OCI-LY1 (cell line): Measurements from ENCODE around the gene JUND.
A peak's percentile ranks its signal among the peaks of the same experiment; 100 is the strongest.

Source experiments
- H2AFZ ChIP-seq: fragments of 200-600 bp; sonication (generic), shearing (Covaris generic); 2 replicates; pipeline ENCODE4 v1.6.0; 2014; ENCODE audit warnings: antibody characterized with exemption, mild to moderate bottlenecking, low read length
- H3F3A ChIP-seq: fragments of 200-600 bp; sonication (generic), shearing (Covaris generic); 2 replicates; pipeline ENCODE4 v1.6.0; 2014; ENCODE audit warnings: mild to moderate bottlenecking, antibody characterized with exemption, low read length, moderate library complexity; ENCODE audit not compliant: insufficient read depth
- H3K27ac ChIP-seq: fragments of 200-600 bp; sonication (generic); 2 replicates; pipeline ENCODE4 v1.5.1; 2014; ENCODE audit warnings: low read length, mixed run types, mild to moderate bottlenecking, low read depth; ENCODE audit not compliant: poor library complexity, severe bottlenecking
- H3K27me3 ChIP-seq: fragments of 200-600 bp; sonication (generic); 2 replicates; pipeline ENCODE4 v1.6.0; 2014; ENCODE audit warnings: antibody characterized with exemption, mild to moderate bottlenecking, low read length, moderate library complexity; ENCODE audit not compliant: insufficient read depth
- H3K36me3 ChIP-seq: fragments of 200-600 bp; sonication (generic); 2 replicates; pipeline ENCODE4 v1.6.1; 2014; ENCODE audit warnings: mild to moderate bottlenecking, antibody characterized with exemption, low read length, moderate library complexity, mixed read lengths; ENCODE audit not compliant: insufficient read depth
- H3K4me1 ChIP-seq: fragments of 200-600 bp; sonication (generic); 2 replicates; pipeline ENCODE4 v1.5.1; 2014; ENCODE audit warnings: mild to moderate bottlenecking, low read length, moderate library complexity; ENCODE audit not compliant: insufficient read depth, severe bottlenecking
- H3K4me2 ChIP-seq: fragments of 200-600 bp; sonication (generic), shearing (Covaris generic); 2 replicates; pipeline ENCODE4 v1.6.1; 2014; ENCODE audit warnings: low read length
- H3K4me3 ChIP-seq: fragments of 200-600 bp; sonication (generic); 2 replicates; pipeline ENCODE4 v1.5.1; 2014; ENCODE audit warnings: low read length, low read depth, mild to moderate bottlenecking, mixed read lengths; ENCODE audit not compliant: poor library complexity, severe bottlenecking
- H3K79me2 ChIP-seq: fragments of 200-600 bp; shearing (Covaris generic); 2 replicates; pipeline ENCODE4 v1.6.1; 2016; ENCODE audit warnings: mixed run types, low read length, mixed read lengths; ENCODE audit not compliant: insufficient read depth
- H3K9ac ChIP-seq: fragments of 200-600 bp; sonication (generic), shearing (Covaris generic); 2 replicates; pipeline ENCODE4 v1.6.1; 2014; ENCODE audit warnings: mild to moderate bottlenecking, low read length, mixed read lengths
- H3K9me2 ChIP-seq: fragments of 200-600 bp; sonication (generic), shearing (Covaris generic); 2 replicates; pipeline ENCODE4 v1.6.1; 2014; ENCODE audit warnings: low read depth, mild to moderate bottlenecking, low read length, mixed read lengths
- H3K9me3 ChIP-seq: fragments of 200-600 bp; shearing (Covaris generic); 2 replicates; pipeline ENCODE4 v1.6.1; 2014; ENCODE audit warnings: low read length, mixed read lengths
- H4K20me1 ChIP-seq: fragments of 200-600 bp; sonication (generic), shearing (Covaris generic); 2 replicates; pipeline ENCODE4 v1.6.0; 2016; ENCODE audit warnings: mild to moderate bottlenecking, low read length; ENCODE audit not compliant: insufficient read depth
- EZH2 ChIP-seq: fragments of 200-600 bp; sonication (generic), shearing (Covaris generic); IDR thresholded peaks from 2 replicates; pipeline ENCODE4 v1.8.0; 2017; ENCODE audit warnings: borderline replicate concordance, mixed run types, mild to moderate bottlenecking, antibody characterized with exemption, low read length, moderate library complexity, mixed read lengths
- TF ChIP-seq, protein P1 (sequence below): fragments of 200-600 bp; sonication (generic), shearing (Covaris generic); IDR thresholded peaks from 2 replicates; pipeline ENCODE4 v1.5.1; 2017; ENCODE audit warnings: mild to moderate bottlenecking, antibody characterized with exemption, low read length, moderate library complexity, mixed read lengths

JUND gene

GRCh38 chr19:18292810-18293641, 11.6 kb upstream of the JUND start:
- Histone ChIP-seq H3K27me3 (peaks cover 9% of the 10 kb centered on the region; the same call in 1 of the 2 replicates), H3K9me3 (no peaks in the 10 kb centered on the region), H3K4me2 (peak overlapping the region; percentile 59), H3K9me2 (no peaks in the 10 kb centered on the region), H3F3A (no peaks in the 10 kb centered on the region), H2AFZ (no peak overlapping the region), H4K20me1 (no peaks in the 10 kb centered on the region), H3K4me1 (peaks cover 18% of the 10 kb centered on the region), H3K9ac (no peak overlapping the region), H3K36me3 (no peaks in the 10 kb centered on the region), H3K4me3 (no peak overlapping the region), H3K79me2 (no peaks in the 10 kb centered on the region), H3K27ac (no peak overlapping the region)
- TF ChIP-seq, protein P1, sequence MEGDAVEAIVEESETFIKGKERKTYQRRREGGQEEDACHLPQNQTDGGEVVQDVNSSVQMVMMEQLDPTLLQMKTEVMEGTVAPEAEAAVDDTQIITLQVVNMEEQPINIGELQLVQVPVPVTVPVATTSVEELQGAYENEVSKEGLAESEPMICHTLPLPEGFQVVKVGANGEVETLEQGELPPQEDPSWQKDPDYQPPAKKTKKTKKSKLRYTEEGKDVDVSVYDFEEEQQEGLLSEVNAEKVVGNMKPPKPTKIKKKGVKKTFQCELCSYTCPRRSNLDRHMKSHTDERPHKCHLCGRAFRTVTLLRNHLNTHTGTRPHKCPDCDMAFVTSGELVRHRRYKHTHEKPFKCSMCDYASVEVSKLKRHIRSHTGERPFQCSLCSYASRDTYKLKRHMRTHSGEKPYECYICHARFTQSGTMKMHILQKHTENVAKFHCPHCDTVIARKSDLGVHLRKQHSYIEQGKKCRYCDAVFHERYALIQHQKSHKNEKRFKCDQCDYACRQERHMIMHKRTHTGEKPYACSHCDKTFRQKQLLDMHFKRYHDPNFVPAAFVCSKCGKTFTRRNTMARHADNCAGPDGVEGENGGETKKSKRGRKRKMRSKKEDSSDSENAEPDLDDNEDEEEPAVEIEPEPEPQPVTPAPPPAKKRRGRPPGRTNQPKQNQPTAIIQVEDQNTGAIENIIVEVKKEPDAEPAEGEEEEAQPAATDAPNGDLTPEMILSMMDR = no peak
- no peak for TF ChIP-seq EZH2

DNA sequence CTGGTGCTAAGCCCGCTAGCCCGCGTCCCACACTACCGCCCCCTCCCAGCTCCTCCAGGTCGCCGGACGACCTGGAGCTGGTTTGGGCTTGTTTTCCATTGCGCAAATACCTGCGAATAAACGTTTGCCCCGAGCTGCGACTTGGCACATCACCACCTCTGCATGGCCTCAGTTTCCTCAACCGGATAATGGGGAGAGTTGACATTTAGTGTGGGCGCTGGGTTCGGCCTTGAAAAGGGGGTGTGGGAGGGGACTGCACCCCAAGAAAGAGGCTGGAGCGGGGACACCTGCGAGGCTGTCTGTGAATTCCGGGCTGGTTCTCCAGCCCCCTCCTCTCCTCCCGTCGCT, 11.0 kb upstream of the JUND start:
- Histone ChIP-seq H3F3A (no peaks in the 10 kb centered on the region), H3K79me2 (no peaks in the 10 kb centered on the region), H3K4me3 (peak overlapping the region; percentile 34), H3K9ac (no peak overlapping the region), H3K27me3 (peaks cover 7% of the 10 kb centered on the region; the same call in 1 of the 2 replicates), H4K20me1 (no peaks in the 10 kb centered on the region), H3K36me3 (no peaks in the 10 kb centered on the region), H3K9me3 (no peaks in the 10 kb centered on the region), H3K4me2 (peak overlapping the region; percentile 59), H2AFZ (no peak overlapping the region), H3K9me2 (no peaks in the 10 kb centered on the region), H3K27ac (no peak overlapping the region), H3K4me1 (peaks cover 18% of the 10 kb centered on the region)
- no peak for TF ChIP-seq EZH2
- TF ChIP-seq, protein P1 = no peak

DNA sequence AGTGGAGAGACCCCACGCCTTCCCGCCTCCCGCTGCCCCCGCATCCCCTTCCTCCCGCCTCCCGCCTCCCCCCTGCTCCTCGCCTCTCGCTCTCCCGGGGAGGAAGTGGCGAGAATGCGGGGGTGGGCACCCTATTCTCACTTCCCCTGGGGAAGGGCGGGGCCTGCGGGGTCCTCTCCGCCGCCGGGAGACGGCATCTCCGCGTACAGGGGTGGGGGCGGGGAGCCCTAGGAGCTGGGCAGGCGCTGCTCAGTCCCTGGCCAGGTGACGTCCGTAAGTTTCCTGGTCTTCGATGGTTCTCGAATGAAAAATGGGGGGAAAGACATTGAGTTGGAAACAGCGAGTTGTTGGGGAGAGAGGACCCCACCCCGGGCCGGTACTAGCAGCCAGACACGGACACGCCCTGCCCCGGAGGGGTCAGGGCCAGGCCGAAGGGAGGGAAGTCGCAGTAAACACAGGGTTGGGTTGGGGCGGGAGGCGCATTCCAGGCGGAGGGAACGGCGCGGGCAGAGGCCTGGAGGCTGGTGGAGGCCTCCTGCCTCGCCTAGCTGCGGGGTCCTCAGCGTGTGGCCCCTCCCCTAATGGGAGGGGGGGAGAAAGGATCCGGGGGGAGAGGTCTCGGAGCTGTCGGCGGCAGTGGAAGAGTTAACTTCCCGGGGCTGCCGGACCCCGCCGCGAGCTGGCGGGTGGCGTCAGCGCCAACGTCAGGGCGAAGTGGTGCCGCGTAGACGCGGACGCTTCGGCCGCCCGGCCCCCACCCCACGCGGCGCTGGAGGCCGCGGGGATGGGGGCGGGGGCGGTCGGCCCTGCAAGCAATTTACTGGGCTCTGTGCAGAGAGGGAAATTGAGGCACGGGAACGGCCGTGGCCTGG, 10.4 kb upstream of the JUND start:
- no peak overlapping the region for H3K27ac ChIP-seq
- peaks cover 4% of the 10 kb centered on the region; the same call in 1 of the 2 replicates for H3K27me3 ChIP-seq
- no peaks in the 10 kb centered on the region for H3K9me2 ChIP-seq
- H3F3A ChIP-seq = no peaks in the 10 kb centered on the region
- TF ChIP-seq EZH2 = no peak
- TF ChIP-seq, protein P1 = no peak
- H3K79me2 ChIP-seq = no peaks in the 10 kb centered on the region
- no peaks in the 10 kb centered on the region for H3K36me3 ChIP-seq
- H2AFZ ChIP-seq = no peak overlapping the region
- peaks cover 18% of the 10 kb centered on the region for H3K4me1 ChIP-seq
- no peaks in the 10 kb centered on the region for H3K9me3 ChIP-seq
- peak overlapping the region; percentile 34 for H3K4me3 ChIP-seq
- no peaks in the 10 kb centered on the region for H4K20me1 ChIP-seq
- H3K9ac ChIP-seq = no peak overlapping the region; the same call in 1 of the 2 replicates
- peak overlapping the region; percentile 59 for H3K4me2 ChIP-seq
